ENCODE measurements around the gene NEDD9.

Gene NEDD9

GRCh38 chr6:11245381-11246256 is 13.2 kb upstream of the NEDD9 start:
- H3K36me3 Mint-ChIP-seq, result peaks cover 35% of the 10 kb centered on the region

DNA sequence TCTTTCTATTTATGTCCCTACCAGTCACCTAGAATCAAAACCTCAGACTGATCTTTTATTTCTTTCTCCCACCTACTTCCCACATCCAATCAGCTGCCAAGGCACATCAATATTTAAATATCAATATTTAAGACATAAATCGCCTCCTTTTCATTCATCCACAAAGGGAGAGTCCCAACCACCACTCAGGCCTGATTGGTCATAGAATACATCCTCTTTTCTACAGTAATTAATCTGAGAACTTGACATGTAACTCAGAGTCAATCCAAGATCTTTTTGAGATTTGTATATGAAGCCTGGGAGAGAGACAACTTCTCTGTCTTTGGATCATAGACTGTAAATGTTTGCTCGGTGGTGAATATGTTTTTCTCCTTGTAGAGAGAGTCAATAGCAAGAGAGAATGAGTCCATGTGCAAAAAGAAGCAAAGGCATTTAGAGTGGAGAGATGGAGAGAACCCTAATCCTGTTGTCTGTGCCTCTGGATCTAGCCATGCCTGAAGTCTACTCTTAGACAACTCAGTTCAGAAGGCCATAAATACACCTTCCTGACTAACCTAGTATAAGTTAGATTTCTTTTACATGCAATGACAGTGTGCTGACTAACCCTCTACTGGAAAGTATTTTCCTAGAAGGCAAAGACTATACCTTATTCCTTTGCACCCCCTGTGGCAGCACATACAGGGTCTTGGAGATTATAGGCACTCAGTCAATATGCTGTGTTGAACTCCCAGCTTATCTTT is 12.1 kb upstream of the NEDD9 start:
- Mint-ChIP-seq H3K9me3 (peaks cover 7% of the 10 kb centered on the region), H3K36me3 (peaks cover 30% of the 10 kb centered on the region), H3K4me1 (peaks cover 8% of the 10 kb centered on the region), H3K27ac (no peak overlapping the region), H3K27me3 (no peaks in the 10 kb centered on the region), H3K4me3 (no peak overlapping the region)

More at GRCh38 chr6:11245381-11246256, 13.2 kb upstream of the NEDD9 start:
- Mint-ChIP-seq H3K27ac (no peak overlapping the region), H3K4me1 (peaks cover 8% of the 10 kb centered on the region), H3K27me3 (no peaks in the 10 kb centered on the region), H3K4me3 (no peak overlapping the region), H3K9me3 (peaks cover 7% of the 10 kb centered on the region)

GRCh38 chr6:11243861-11244260 is 11.4 kb upstream of the NEDD9 start:
- Mint-ChIP-seq H3K4me3 (no peak overlapping the region), H3K9me3 (peaks cover 7% of the 10 kb centered on the region), H3K27ac (no peak overlapping the region), H3K4me1 (peaks cover 8% of the 10 kb centered on the region), H3K27me3 (no peaks in the 10 kb centered on the region), H3K36me3 (peaks cover 25% of the 10 kb centered on the region)

DNA sequence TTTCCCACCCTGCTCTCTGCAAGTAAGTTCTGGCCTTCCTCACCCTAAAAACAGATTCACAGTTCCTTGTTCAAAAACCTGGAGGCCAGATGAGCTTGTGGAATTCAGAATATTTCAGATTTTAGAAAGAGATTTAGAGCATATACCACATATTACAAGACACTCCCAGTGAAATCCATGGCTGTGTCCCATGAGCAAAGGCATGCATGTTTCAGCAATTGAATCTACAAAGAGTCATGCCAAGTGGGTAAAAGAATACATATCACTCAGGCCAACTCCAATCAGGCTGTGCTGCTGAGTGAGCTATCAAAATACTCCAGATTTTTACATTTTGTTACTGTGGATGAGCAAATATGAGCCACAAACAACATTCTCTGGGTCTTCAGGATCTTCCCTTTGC is 10.2 kb upstream of the NEDD9 start:
- Mint-ChIP-seq H3K9me3 (peaks cover 7% of the 10 kb centered on the region), H3K27me3 (no peaks in the 10 kb centered on the region), H3K36me3 (peaks cover 25% of the 10 kb centered on the region), H3K27ac (no peak overlapping the region), H3K4me3 (no peak overlapping the region), H3K4me1 (peaks cover 8% of the 10 kb centered on the region)

GRCh38 chr6:11241793-11242201 is 9.3 kb upstream of the NEDD9 start:
- Mint-ChIP-seq H3K4me1 (peaks cover 14% of the 10 kb centered on the region), H3K27me3 (no peaks in the 10 kb centered on the region), H3K27ac (no peak overlapping the region), H3K4me3 (no peak overlapping the region), H3K9me3 (no peaks in the 10 kb centered on the region), H3K36me3 (peaks cover 20% of the 10 kb centered on the region)

- Mint-ChIP-seq H3K9me3 (no peaks in the 10 kb centered on the region), H3K27ac (no peak overlapping the region), H3K4me1 (peaks cover 20% of the 10 kb centered on the region), H3K36me3 (peaks cover 20% of the 10 kb centered on the region), H3K4me3 (no peak overlapping the region), H3K27me3 (no peaks in the 10 kb centered on the region)
These were observed 8.8 kb upstream of the NEDD9 start for GRCh38 chr6:11241154-11241792.

GRCh38 chr6:11237956-11238355 is 5.5 kb upstream of the NEDD9 start:
- Mint-ChIP-seq H3K9me3 (no peaks in the 10 kb centered on the region), H3K27me3 (no peaks in the 10 kb centered on the region), H3K4me1 (peaks cover 35% of the 10 kb centered on the region), H3K4me3 (no peak overlapping the region), H3K36me3 (peaks cover 11% of the 10 kb centered on the region), H3K27ac (no peak overlapping the region)

- H3K4me3 Mint-ChIP-seq, result no peak overlapping the region
These were observed 5.0 kb upstream of the NEDD9 start for GRCh38 chr6:11237428-11237827.

GRCh38 chr6:11236915-11237314 is 4.4 kb upstream of the NEDD9 start:
- H3K9me3 Mint-ChIP-seq, result no peaks in the 10 kb centered on the region
- H3K4me1 Mint-ChIP-seq, result peaks cover 45% of the 10 kb centered on the region
- H3K36me3 Mint-ChIP-seq, result peaks cover 11% of the 10 kb centered on the region
- no peaks in the 10 kb centered on the region for H3K27me3 Mint-ChIP-seq
- peak overlapping the region; percentile 52 for H3K4me3 Mint-ChIP-seq
- peak overlapping the region; percentile 73 for H3K27ac Mint-ChIP-seq

More at GRCh38 chr6:11237428-11237827, 5.0 kb upstream of the NEDD9 start:
- Mint-ChIP-seq H3K36me3 (peaks cover 11% of the 10 kb centered on the region), H3K27me3 (no peaks in the 10 kb centered on the region), H3K9me3 (no peaks in the 10 kb centered on the region), H3K27ac (no peak overlapping the region), H3K4me1 (peaks cover 40% of the 10 kb centered on the region)

DNA sequence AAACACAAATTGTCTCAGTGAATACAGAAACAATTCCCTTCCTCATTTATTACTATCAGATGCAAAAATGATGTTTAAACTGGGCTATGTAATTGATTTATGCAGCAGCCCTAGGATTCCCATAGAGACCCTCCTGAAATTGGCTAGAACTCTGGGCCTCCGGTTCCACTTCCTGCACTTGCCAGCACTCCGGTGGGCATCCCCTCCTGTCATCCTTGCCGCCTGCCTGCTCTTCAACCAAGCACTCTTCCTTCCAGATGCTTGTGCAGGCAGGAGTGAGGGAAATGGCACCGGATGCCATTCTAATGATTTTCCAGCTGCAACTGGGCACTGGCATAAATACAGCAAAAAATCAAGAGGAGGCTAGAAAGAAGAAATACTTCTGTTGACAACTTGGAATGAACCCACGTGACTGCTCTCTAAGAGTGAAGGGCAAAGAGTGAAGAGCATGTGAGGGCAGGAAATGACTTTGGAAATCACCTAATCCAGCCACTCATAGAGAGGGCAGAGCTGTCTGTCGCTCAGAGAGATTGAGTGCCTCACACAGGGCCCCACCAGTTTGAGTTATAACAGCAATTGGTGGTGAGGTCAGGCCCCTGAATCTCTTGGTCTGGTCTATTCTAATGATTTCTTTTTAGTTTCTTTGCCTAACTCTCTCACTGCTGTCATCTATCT is 3.7 kb upstream of the NEDD9 start:
- no peaks in the 10 kb centered on the region for H3K9me3 Mint-ChIP-seq
- peaks cover 9% of the 10 kb centered on the region for H3K36me3 Mint-ChIP-seq
- H3K27ac Mint-ChIP-seq, result peak overlapping the region; percentile 3
- no peak overlapping the region for H3K4me3 Mint-ChIP-seq
- no peaks in the 10 kb centered on the region for H3K27me3 Mint-ChIP-seq
- peaks cover 52% of the 10 kb centered on the region for H3K4me1 Mint-ChIP-seq

DNA sequence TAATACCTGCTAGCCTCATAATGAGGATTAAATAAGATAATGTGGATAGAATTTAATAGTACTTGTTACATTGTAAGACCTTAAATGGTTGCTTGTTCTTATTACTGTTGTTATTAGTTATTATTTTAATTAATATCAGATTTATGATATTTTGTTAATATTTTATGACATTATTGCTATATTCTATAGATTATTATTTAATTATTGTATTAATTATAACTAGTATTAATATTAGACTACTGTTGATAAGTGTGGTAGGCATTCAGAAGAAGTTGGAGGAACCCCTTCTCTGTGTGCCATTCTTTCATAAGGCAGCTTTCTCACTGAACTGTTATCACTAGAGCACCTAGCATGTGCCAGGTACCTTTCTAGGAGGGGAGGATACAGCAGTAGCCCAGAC is 2.6 kb upstream of the NEDD9 start:
- Mint-ChIP-seq H3K4me1 (peaks cover 64% of the 10 kb centered on the region), H3K36me3 (peaks cover 8% of the 10 kb centered on the region), H3K4me3 (no peak overlapping the region), H3K9me3 (no peaks in the 10 kb centered on the region), H3K27me3 (no peaks in the 10 kb centered on the region), H3K27ac (no peak overlapping the region)

DNA sequence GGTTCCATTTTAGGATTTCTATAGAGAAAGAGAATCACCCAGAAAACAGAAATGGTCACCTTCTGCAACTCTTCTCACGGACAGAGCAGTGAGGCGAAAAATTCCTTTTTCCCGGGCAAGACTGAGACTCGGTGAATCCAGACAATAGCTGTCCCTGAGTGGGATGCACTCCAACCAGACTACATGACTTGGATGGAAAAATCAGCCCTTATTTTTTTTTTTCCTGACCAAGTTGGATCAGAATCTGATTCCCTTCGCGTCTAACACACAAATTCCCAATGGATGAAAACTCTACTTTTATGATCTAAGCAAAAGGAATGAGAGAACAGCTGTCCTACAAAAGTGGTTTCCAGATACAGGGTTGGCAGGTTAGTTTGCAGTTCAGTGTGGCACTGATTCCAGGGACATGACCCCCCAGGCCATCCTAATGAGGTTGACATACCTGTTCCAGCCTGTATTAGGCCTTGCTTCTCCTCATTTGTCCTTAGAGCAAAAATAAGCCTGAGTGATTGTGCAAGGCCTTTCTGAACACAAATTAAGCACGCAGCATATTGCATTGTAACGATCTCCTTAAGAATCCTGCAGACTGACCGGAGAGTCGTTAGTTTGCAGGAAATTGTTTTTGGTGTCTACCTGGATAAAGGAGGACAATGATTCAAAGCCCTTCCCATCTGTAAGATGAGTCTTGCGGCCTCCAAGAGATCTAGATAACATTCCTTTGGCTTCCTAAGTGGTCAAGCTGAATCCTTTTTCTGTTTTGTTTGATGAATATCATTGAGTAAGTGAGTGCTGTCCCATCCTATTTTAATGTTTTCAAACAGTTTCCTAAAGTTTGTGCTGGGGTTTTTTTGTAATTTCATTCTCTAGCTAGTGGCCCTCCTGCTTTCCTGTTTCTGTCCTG is 1.5 kb upstream of the NEDD9 start:
- Mint-ChIP-seq H3K4me1 (peaks cover 69% of the 10 kb centered on the region), H3K36me3 (peaks cover 8% of the 10 kb centered on the region), H3K27me3 (no peaks in the 10 kb centered on the region), H3K27ac (no peak overlapping the region), H3K9me3 (no peaks in the 10 kb centered on the region), H3K4me3 (peak overlapping the region; percentile 87)

DNA sequence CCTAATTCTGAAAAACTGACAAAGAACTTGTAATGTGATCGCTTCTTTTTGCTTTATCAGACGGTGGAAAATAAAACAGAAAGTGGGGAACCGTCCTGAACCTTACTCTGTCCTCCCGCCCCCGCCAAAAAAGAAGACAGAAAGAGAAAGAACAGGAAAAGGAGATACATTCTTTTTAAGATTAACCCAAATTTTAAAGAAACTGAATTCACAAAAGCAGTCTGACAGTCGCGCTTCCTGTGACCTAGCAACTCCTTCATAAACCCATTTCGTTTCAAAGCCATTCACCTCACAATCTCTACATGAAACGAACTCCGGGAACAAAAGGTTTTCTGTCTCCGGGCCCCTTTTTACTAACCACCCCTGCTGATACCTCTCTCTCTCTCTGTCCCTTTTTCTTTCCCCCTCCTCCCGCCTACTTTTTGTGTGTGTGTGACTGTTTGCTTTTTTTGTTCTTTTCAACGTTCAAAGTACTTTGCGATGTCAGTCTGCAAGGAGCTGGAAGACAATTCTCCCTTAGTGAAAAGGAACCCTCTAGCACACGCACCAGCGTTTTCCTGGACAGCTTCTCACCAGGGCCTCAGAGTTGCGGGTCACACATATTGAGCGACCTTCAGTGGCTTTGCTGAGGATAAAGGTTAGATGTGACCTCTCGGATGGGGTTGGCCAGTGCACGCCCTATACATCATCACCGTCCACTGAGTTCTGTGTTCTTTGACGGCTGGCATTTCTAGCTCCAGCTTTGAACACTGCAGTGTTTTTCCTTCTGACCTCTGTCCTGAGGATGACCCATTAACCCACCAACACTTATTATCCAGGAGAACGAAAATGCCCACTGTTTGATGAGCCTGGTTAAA is 530 bp upstream of the NEDD9 start:
- Mint-ChIP-seq H3K27me3 (no peaks in the 10 kb centered on the region), H3K4me3 (peak overlapping the region; percentile 87), H3K36me3 (peaks cover 4% of the 10 kb centered on the region), H3K9me3 (no peaks in the 10 kb centered on the region), H3K27ac (peak overlapping the region; percentile 92), H3K4me1 (peaks cover 69% of the 10 kb centered on the region)
